ENCODE data around the gene OGFR. TPM values are rescaled to one million over a fixed set of nuclear protein-coding genes. Genes with fewer than 3 reads are reported as not detected.

OGFR gene
- total RNA-seq, 1 donor from 2014 or later: 57.6 TPM

DNA sequence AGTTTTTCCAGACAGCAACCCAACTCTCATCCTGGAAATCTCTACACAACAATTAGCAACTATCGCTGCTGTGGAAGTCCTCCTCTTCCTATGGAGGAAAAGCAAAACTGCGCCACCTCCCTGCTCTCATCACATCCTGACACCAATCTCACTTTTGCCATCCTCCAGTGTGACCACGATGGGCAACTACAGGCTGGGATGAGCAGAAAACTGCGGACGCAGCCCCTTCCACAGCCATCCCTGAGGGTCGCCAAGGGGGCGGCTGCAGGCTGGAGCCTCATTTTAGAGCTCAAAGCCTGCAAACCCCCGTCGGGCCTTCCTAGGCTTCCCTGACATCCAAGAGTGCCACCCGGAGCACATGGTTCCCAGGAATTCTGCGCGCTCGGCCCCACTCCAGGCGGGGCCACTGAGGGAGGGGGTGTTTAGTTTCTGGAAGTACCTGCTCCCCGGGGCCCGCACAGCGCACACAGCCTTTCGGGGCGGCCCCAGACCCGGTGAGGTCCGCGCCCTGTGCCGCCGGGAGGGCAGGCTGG, 55.8 kb downstream of the OGFR start:
- TF ChIP-seq, protein P1, sequence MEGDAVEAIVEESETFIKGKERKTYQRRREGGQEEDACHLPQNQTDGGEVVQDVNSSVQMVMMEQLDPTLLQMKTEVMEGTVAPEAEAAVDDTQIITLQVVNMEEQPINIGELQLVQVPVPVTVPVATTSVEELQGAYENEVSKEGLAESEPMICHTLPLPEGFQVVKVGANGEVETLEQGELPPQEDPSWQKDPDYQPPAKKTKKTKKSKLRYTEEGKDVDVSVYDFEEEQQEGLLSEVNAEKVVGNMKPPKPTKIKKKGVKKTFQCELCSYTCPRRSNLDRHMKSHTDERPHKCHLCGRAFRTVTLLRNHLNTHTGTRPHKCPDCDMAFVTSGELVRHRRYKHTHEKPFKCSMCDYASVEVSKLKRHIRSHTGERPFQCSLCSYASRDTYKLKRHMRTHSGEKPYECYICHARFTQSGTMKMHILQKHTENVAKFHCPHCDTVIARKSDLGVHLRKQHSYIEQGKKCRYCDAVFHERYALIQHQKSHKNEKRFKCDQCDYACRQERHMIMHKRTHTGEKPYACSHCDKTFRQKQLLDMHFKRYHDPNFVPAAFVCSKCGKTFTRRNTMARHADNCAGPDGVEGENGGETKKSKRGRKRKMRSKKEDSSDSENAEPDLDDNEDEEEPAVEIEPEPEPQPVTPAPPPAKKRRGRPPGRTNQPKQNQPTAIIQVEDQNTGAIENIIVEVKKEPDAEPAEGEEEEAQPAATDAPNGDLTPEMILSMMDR (conservative IDR thresholded peaks at IDR 0.05; ENCODE audit: low read depth, low read length): no peak
- DNase-seq (ENCODE audit: low read depth): no peak
- H3K4me3 ChIP-seq (ENCODE audit: low read depth, low read length): peak overlapping the region; percentile 50

DNA sequence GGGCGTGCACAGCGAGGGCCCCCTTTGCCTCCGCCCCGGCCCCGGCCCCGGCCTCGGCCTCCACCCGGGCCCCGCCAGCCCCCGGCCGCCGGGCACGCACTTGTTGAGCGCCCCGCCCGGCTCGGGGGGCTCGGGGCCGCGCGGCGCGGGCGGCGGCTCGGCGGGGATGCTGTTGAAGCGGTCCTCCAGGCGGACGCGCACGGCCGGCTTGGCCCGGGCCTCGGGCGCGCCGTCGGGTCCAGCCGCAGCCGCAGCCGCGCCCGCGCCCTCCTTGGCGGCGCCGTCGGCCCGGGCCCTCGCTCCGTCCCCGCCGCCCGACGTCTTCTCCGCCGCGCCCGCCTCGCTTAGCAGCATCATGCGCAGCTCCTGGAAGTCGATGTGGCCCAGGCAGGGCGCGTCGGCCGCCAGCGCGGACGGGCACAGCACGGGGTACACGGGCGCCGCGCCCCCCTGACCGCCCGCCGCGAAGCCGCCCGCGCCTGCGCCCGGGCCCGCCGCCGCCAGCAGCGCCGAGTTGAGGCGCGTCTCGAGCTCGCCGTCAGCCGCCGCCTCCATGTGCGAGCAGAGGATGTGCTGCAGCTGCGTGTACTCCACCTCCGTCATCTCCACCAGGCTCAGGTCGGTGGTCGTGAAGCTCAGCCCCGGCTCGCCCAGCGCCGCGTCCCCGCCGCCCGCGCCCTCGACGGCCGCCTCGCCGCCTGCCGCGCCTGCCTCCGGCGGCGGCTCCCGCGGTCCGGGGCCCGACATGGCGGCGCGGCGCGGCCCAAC, 56.5 kb downstream of the OGFR start:
- DNase-seq (ENCODE audit: low read depth): no peak
- H3K4me3 ChIP-seq (ENCODE audit: low read depth, low read length): peak overlapping the region; percentile 50
- TF ChIP-seq, protein P1 (conservative IDR thresholded peaks at IDR 0.05; ENCODE audit: low read depth, low read length): no peak

DNA sequence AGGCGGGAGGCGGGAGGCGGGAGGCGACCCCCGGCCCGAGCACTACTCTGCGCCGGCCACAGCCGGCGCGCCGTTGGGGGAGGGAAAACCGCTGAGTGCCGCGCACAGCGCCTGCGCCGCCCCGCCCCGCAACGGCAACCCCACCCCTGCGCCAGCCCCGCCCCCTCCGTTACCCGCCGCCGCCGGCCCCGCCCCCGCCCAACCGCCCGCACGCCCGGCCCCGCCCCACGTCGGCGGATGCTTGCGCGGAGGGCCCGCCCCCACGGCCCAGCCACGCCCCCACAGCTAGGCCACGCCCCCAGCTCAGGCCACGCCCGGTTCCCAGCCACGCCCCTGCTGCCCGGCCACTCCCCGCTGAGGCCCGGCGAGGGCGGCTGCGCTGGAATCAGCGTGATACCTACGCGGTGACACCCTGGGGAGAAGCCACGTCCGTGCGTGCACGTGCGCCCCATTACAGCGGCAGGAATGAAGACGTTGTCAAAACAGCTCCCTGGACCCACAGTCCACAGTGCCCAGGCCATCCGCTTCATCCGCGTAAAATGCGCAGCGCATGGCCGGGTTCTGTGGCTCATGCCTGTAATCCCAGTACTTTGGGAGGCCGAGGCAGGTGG, 57.2 kb downstream of the OGFR start, which contains the start of gene TCFL5:
TCFL5 (minus strand) TSS at position 97 of the 611 bp plus-strand sequence. CDS start 152 bp downstream, outside the sequence.
- TF ChIP-seq, protein P1 (conservative IDR thresholded peaks at IDR 0.05; ENCODE audit: low read depth, low read length): no peak
- peak within 1 kb of the TSS; percentile 50 for H3K4me3 ChIP-seq (ENCODE audit: low read depth, low read length)
- no peak for DNase-seq (ENCODE audit: low read depth)

Other genes with a start within 250 kb of the OGFR start
- 48.3 and 57.3 TPM in 2 replicates for gene SLCO4A1, start 162.3 kb upstream of the OGFR start, total RNA-seq
- gene NTSR1, start 96.0 kb upstream of the OGFR start, total RNA-seq: 0.29 TPM in 1 of 2 replicates, not detected in the other
- 14.6 and 23.4 TPM in 2 replicates for gene MRGBP, start 8.4 kb upstream of the OGFR start, total RNA-seq
- gene COL9A3, start 12.2 kb downstream of the OGFR start, total RNA-seq: 2.8 and 4.6 TPM in 2 replicates
- 5.7 and 7.2 TPM in 2 replicates for gene TCFL5, start 57.0 kb downstream of the OGFR start, total RNA-seq
- gene DIDO1, start 121.7 kb downstream of the OGFR start, total RNA-seq: 26.9 and 32.3 TPM in 2 replicates
- 23.2 and 23.6 TPM in 2 replicates for gene GID8, start 133.3 kb downstream of the OGFR start, total RNA-seq
- 17.4 and 19.5 TPM in 2 replicates for gene SLC17A9, start 147.9 kb downstream of the OGFR start, total RNA-seq
- not detected in 2 replicates for gene BHLHE23, start 202.1 kb downstream of the OGFR start, total RNA-seq